ENCODE results near the gene BTAF1.

The BTAF1 gene

DNA sequence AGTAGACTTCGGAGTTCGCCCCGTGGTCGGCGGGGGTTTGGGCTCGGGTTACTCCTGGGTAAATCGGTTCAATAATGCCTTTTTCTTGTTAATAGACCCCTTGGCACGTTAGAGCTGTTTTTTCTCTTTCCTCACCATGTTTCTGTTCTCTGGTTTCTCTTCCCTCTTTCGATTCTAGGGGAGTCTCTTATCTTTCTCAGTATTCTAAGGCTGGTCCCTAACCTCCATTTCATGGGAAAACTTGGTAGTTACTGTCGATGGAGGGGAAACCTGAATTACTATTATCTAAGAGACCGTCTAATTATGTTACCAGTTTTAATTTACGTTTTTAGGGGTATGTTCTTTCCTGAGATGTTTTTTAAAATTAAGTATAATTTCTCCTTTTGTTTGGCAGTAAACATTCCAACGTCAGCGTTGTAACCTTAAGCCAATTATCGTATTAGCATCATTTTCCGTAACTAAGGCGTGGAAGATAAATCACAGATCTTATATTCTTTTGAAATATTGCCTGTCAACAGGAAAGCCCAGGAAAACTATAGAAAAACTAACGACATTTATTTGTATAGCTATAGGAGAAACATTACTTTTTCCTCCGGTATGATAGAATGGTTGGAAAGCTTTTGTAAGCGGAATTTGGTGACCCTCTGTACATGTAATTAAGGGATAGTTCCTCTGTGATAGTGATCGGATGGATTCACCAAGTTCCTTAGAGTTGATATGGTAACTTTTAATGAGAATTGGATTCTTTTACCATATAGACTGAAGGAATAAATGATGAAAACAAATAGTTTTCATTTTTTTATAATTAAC, 847 bp downstream of the BTAF1 start:
- no peaks in the 10 kb centered on the region for H3K9me2 ChIP-seq (ENCODE audit: low read depth, low read length)
- peaks cover 56% of the 10 kb centered on the region for H3K79me2 ChIP-seq (ENCODE audit: insufficient read depth, low read length)
- TF ChIP-seq CTCF (IDR thresholded peaks at IDR 0.05; ENCODE audit: low read length) (no peak), EZH2 (IDR thresholded peaks at IDR 0.05; ENCODE audit: borderline replicate concordance, low read length) (no peak)
- no peaks in the 10 kb centered on the region for H3F3A ChIP-seq (ENCODE audit: insufficient read depth, low read length)
- H3K9ac ChIP-seq (ENCODE audit: low read length), result peak overlapping the region; percentile 94
- no peaks in the 10 kb centered on the region for H4K20me1 ChIP-seq (ENCODE audit: insufficient read depth, low read length)
- no peak overlapping the region for H2AFZ ChIP-seq (ENCODE audit: low read length)
- H3K9me3 ChIP-seq (ENCODE audit: low read length), result no peaks in the 10 kb centered on the region
- H3K4me2 ChIP-seq (ENCODE audit: low read length), result peak overlapping the region; percentile 80
- H3K36me3 ChIP-seq (ENCODE audit: insufficient read depth, low read length), result 0 out of 2 replicates have a peak, but pooled peaks cover 9% of the 10 kb centered on the region
- H3K4me1 ChIP-seq (ENCODE audit: insufficient read depth, low read length, severe bottlenecking), result peaks cover 25% of the 10 kb centered on the region
- no peaks in the 10 kb centered on the region for H3K27me3 ChIP-seq (ENCODE audit: insufficient read depth, low read length)
- H3K4me3 ChIP-seq (ENCODE audit: low read depth, low read length, poor library complexity, severe bottlenecking), result peak overlapping the region; percentile 98
- peak overlapping the region; percentile 71 for H3K27ac ChIP-seq (ENCODE audit: low read depth, low read length, poor library complexity, severe bottlenecking)

GRCh38 chr10:91925022-91925320, 1.4 kb downstream of the BTAF1 start:
- Histone ChIP-seq H3K9me2 (ENCODE audit: low read depth, low read length) (no peaks in the 10 kb centered on the region), H2AFZ (ENCODE audit: low read length) (no peak overlapping the region), H3K9me3 (ENCODE audit: low read length) (no peaks in the 10 kb centered on the region), H3K27ac (ENCODE audit: low read depth, low read length, poor library complexity, severe bottlenecking) (no peak overlapping the region), H3K4me1 (ENCODE audit: insufficient read depth, low read length, severe bottlenecking) (peaks cover 25% of the 10 kb centered on the region), H3K9ac (ENCODE audit: low read length) (peak overlapping the region; percentile 94), H3K4me3 (ENCODE audit: low read depth, low read length, poor library complexity, severe bottlenecking) (peak overlapping the region; percentile 98), H3F3A (ENCODE audit: insufficient read depth, low read length) (no peaks in the 10 kb centered on the region), H3K4me2 (ENCODE audit: low read length) (peak overlapping the region; percentile 80), H3K36me3 (ENCODE audit: insufficient read depth, low read length) (0 out of 2 replicates have a peak, but pooled peaks cover 9% of the 10 kb centered on the region), H4K20me1 (ENCODE audit: insufficient read depth, low read length) (no peaks in the 10 kb centered on the region), H3K79me2 (ENCODE audit: insufficient read depth, low read length) (peaks cover 61% of the 10 kb centered on the region), H3K27me3 (ENCODE audit: insufficient read depth, low read length) (no peaks in the 10 kb centered on the region)
- no peak for TF ChIP-seq EZH2 (IDR thresholded peaks at IDR 0.05; ENCODE audit: borderline replicate concordance, low read length)
- no peak for TF ChIP-seq CTCF (IDR thresholded peaks at IDR 0.05; ENCODE audit: low read length)

DNA sequence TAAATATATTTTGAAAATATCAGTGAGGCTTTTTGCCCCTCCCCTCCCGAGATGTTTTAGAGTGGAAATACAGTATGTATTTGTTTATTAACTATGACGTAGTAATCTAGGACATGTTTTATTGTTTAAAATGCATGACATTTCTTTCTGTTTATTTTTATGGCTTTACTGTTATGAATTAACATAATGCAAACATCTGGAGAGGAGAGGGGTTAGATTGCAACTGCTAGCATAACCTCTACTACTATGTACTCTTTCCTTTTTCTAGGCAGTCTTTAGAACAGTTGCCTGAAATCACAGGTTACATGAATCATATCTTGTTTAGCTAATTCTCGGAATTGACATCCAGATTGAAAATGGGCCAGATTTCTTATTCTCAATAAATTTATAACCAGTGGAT, 7.4 kb downstream of the BTAF1 start:
- Histone ChIP-seq H3K27me3 (ENCODE audit: insufficient read depth, low read length) (no peaks in the 10 kb centered on the region), H3K79me2 (ENCODE audit: insufficient read depth, low read length) (peaks cover 70% of the 10 kb centered on the region), H3K36me3 (ENCODE audit: insufficient read depth, low read length) (peaks cover 28% of the 10 kb centered on the region), H3K4me1 (ENCODE audit: insufficient read depth, low read length, severe bottlenecking) (peaks cover 5% of the 10 kb centered on the region), H3K4me2 (ENCODE audit: low read length) (no peak overlapping the region), H3F3A (ENCODE audit: insufficient read depth, low read length) (no peaks in the 10 kb centered on the region), H3K27ac (ENCODE audit: low read depth, low read length, poor library complexity, severe bottlenecking) (no peak overlapping the region), H3K9me3 (ENCODE audit: low read length) (no peaks in the 10 kb centered on the region), H2AFZ (ENCODE audit: low read length) (no peak overlapping the region), H3K9me2 (ENCODE audit: low read depth, low read length) (no peaks in the 10 kb centered on the region), H4K20me1 (ENCODE audit: insufficient read depth, low read length) (no peaks in the 10 kb centered on the region), H3K9ac (ENCODE audit: low read length) (no peak overlapping the region), H3K4me3 (ENCODE audit: low read depth, low read length, poor library complexity, severe bottlenecking) (no peak overlapping the region)
- TF ChIP-seq CTCF (IDR thresholded peaks at IDR 0.05; ENCODE audit: low read length), result no peak
- no peak for TF ChIP-seq EZH2 (IDR thresholded peaks at IDR 0.05; ENCODE audit: borderline replicate concordance, low read length)

Measured in OCI-LY1 (cell line).